Measurements from ENCODE around the gene CCDC28B. TPM values are rescaled to one million over a fixed set of nuclear protein-coding genes. Genes with fewer than 3 reads are reported as not detected.

The CCDC28B gene
- total RNA-seq, 4 donors from 2014 or later, result 0.72 to 3.5 (median 2.0) TPM

GRCh38 chr1:32204943-32205361, 4.6 kb downstream of the CCDC28B start:
- Histone ChIP-seq H3K4me1 (peaks cover 45% of the 10 kb centered on the region), H3K27ac (no peak overlapping the region), H3K4me3 (peak overlapping the region; percentile 72), H3K9me3 (no peaks in the 10 kb centered on the region), H3K36me3 (no peaks in the 10 kb centered on the region), H3K27me3 (no peaks in the 10 kb centered on the region)
- TF ChIP-seq POLR2AphosphoS5 (IDR thresholded peaks at IDR 0.05), result no peak
- TF ChIP-seq POLR2A (IDR thresholded peaks at IDR 0.05), result no peak
- no peak for TF ChIP-seq EP300 (IDR thresholded peaks at IDR 0.05)
- no peak for TF ChIP-seq CTCF (IDR thresholded peaks at IDR 0.05)
- WGBS, result 31% methylated on average over 25 of the region's 26 CpGs
- DNase-seq (ENCODE audit: low spot score in 2 of 2), result no peak

- Histone ChIP-seq H3K27me3 (no peaks in the 10 kb centered on the region), H3K9me3 (no peaks in the 10 kb centered on the region), H3K4me1 (peaks cover 41% of the 10 kb centered on the region), H3K27ac (peak within 1 kb of the TSS; percentile 13), H3K4me3 (peak within 1 kb of the TSS; percentile 72), H3K36me3 (no peaks in the 10 kb centered on the region)
- 4% methylated on average over 20 of the region's 77 CpGs for WGBS
- DNase-seq (ENCODE audit: low spot score in 2 of 2), result peak; percentile 91 to 92
- TF ChIP-seq POLR2A (IDR thresholded peaks at IDR 0.05), result peak in 1 of 2 donors; percentile 11
- TF ChIP-seq EP300 (IDR thresholded peaks at IDR 0.05), result no peak
- TF ChIP-seq POLR2AphosphoS5 (IDR thresholded peaks at IDR 0.05), result no peak
- no peak for TF ChIP-seq CTCF (IDR thresholded peaks at IDR 0.05)
These were observed 5.3 kb downstream of the CCDC28B start, which contains the start of gene IQCC for GRCh38 chr1:32205401-32206370. TSS of gene IQCC (plus strand) at chr1:32205671. CDS start at chr1:32205682, 11 bp downstream.

- Histone ChIP-seq H3K9me3 (no peaks in the 10 kb centered on the region), H3K27me3 (no peaks in the 10 kb centered on the region), H3K36me3 (peaks cover 6% of the 10 kb centered on the region), H3K27ac (no peak overlapping the region), H3K4me3 (no peak overlapping the region), H3K4me1 (peaks cover 23% of the 10 kb centered on the region)
- TF ChIP-seq POLR2A (IDR thresholded peaks at IDR 0.05) (no peak), EP300 (IDR thresholded peaks at IDR 0.05) (no peak), POLR2AphosphoS5 (IDR thresholded peaks at IDR 0.05) (no peak), CTCF (IDR thresholded peaks at IDR 0.05) (no peak)
- WGBS, result 90% methylated on average over 6 of the region's 6 CpGs
- no peak for DNase-seq (ENCODE audit: low spot score in 2 of 2)
These were observed 8.1 kb downstream of the CCDC28B start for GRCh38 chr1:32208469-32208868.

- no CpG with 5 or more reads among the region's 5 CpGs for WGBS
- no peak within 1 kb of the TSS for H3K27ac ChIP-seq
- H3K4me3 ChIP-seq, result no peak within 1 kb of the TSS
- H3K9me3 ChIP-seq, result no peaks in the 10 kb centered on the region
- peak in 1 of 2 donors; percentile 71 for DNase-seq (ENCODE audit: low spot score in 2 of 2)
- peaks cover 6% of the 10 kb centered on the region for H3K36me3 ChIP-seq
- no peaks in the 10 kb centered on the region for H3K27me3 ChIP-seq
- TF ChIP-seq POLR2AphosphoS5 (IDR thresholded peaks at IDR 0.05), result no peak
- TF ChIP-seq CTCF (IDR thresholded peaks at IDR 0.05), result no peak
- TF ChIP-seq POLR2A (IDR thresholded peaks at IDR 0.05), result no peak
- no peak for TF ChIP-seq EP300 (IDR thresholded peaks at IDR 0.05)
- peaks cover 23% of the 10 kb centered on the region for H3K4me1 ChIP-seq
These were observed 8.5 kb downstream of the CCDC28B start, which contains the start of gene DCDC2B for GRCh38 chr1:32208891-32209328. TSS of gene DCDC2B (plus strand) at chr1:32209089. CDS start at chr1:32209094, 5 bp downstream.
